ENCODE results near the gene ASAP3.
"Not testable (repeated sequence)": the region's sequence is repeated elsewhere in the genome, so short reads cannot be mapped to it uniquely, and the experiment has no call there.

The ASAP3 gene

GRCh38 chr1:23514111-23514679 is 30.2 kb upstream of the ASAP3 start:
- DNase-seq (ENCODE audit: low spot score) = no peak

- no peak for DNase-seq (ENCODE audit: low spot score)
Measured at GRCh38 chr1:23509896-23510295, 25.9 kb upstream of the ASAP3 start.

- no peak for DNase-seq (ENCODE audit: low spot score)
Measured at GRCh38 chr1:23506376-23507107, 22.6 kb upstream of the ASAP3 start.

GRCh38 chr1:23505851-23506250 is 21.9 kb upstream of the ASAP3 start:
- no peak for DNase-seq (ENCODE audit: low spot score)

GRCh38 chr1:23504156-23504555 is 20.2 kb upstream of the ASAP3 start:
- DNase-seq (ENCODE audit: low spot score) = not testable (repeated sequence)

- DNase-seq (ENCODE audit: low spot score) = no peak
Measured at GRCh38 chr1:23502951-23503350, 19.0 kb upstream of the ASAP3 start.

- DNase-seq (ENCODE audit: low spot score) = no peak
Measured at GRCh38 chr1:23500466-23500865, 16.5 kb upstream of the ASAP3 start.

- no peak for DNase-seq (ENCODE audit: low spot score)
Measured at GRCh38 chr1:23497777-23498439, 13.9 kb upstream of the ASAP3 start.

- no peak for DNase-seq (ENCODE audit: low spot score)
Measured at GRCh38 chr1:23496490-23497181, 12.7 kb upstream of the ASAP3 start.

- DNase-seq (ENCODE audit: low spot score) = not testable (repeated sequence)
Measured at GRCh38 chr1:23494836-23495235, 10.9 kb upstream of the ASAP3 start.

GRCh38 chr1:23492776-23493175 is 8.8 kb upstream of the ASAP3 start:
- DNase-seq (ENCODE audit: low spot score) = not testable (repeated sequence)

GRCh38 chr1:23492132-23492720 is 8.2 kb upstream of the ASAP3 start:
- DNase-seq (ENCODE audit: low spot score) = no peak

- no peak for DNase-seq (ENCODE audit: low spot score)
Measured at GRCh38 chr1:23489842-23490241, 5.9 kb upstream of the ASAP3 start.

- no peak for DNase-seq (ENCODE audit: low spot score)
Measured at GRCh38 chr1:23485002-23485332, 988 bp upstream of the ASAP3 start.

GRCh38 chr1:23484253-23485001 is 448 bp upstream of the ASAP3 start:
- peak; percentile 97 for DNase-seq (ENCODE audit: low spot score)

- DNase-seq (ENCODE audit: low spot score) = no peak
Measured at GRCh38 chr1:23481904-23482303, 2.1 kb downstream of the ASAP3 start.

GRCh38 chr1:23481026-23481597 is 2.9 kb downstream of the ASAP3 start:
- DNase-seq (ENCODE audit: low spot score) = no peak

- DNase-seq (ENCODE audit: low spot score) = no peak
Measured at GRCh38 chr1:23480187-23481025, 3.6 kb downstream of the ASAP3 start.

- DNase-seq (ENCODE audit: low spot score) = no peak
Measured at GRCh38 chr1:23479666-23479941, 4.4 kb downstream of the ASAP3 start.

GRCh38 chr1:23478896-23479665 is 4.9 kb downstream of the ASAP3 start:
- peak; percentile 28 for DNase-seq (ENCODE audit: low spot score)
